B cell (primary cell): ENCODE measurements around the gene INO80D.

Experiments
- CTCF ChIP-seq: fragments of 200-600 bp; IDR thresholded peaks from one replicate; pipeline ENCODE4 v1.8.0; 2022; ENCODE audit warnings: antibody characterized with exemption, mild to moderate bottlenecking
- EZH2 ChIP-seq: IDR thresholded peaks from 2 replicates; pipeline ENCODE4 v1.6.1; 2012; ENCODE audit warnings: borderline replicate concordance, low read depth, mild to moderate bottlenecking, moderate library complexity, low read length; ENCODE audit not compliant: insufficient read depth, poor library complexity, severe bottlenecking

- TF ChIP-seq CTCF (no peak), EZH2 (no peak)
These were observed 96.5 kb downstream of the INO80D start for GRCh38 chr2:205989271-205990071.
